Measurements from ENCODE around the gene KL. TPM values are rescaled to one million over a fixed set of nuclear protein-coding genes. Genes with fewer than 3 reads are reported as not detected.

KL gene
- polyA plus RNA-seq, 2 of the 4 experiments (the other 2 are of a cell fraction), result 0.01 TPM; not detected in 1

DNA sequence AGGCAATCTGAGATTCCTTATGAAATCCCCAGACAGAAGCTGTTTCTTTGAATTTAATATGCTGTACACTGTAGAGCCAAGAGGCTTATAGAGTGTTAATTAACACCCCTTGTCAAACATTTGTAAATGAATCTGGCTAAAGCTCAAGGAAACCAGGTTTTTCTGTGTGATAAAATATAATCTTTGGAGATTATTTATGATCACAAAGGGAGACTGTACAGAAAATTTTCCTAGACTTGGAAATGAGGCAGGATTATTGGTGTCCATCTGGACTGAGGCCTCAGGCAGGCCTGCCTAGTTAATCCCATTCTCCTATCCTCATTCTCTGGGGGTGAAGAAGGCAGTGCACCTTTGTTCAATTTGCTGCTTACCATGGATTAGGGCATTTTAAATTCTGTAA lies 17.8 kb downstream of the KL start:
- POLR2A ChIA-PET, result no interaction called here
- Histone ChIP-seq H3K4me3 (no peak overlapping the region), H3K9me3 (no peaks in the 10 kb centered on the region), H3K4me2 (no peak overlapping the region), H3K27ac (no peak overlapping the region), H3K4me1 (no peaks in the 10 kb centered on the region)
- TF ChIP-seq RARB (CRISPR knock-in tag; IDR thresholded peaks at IDR 0.05), result no peak
- no peak for TF ChIP-seq PHF8 (IDR thresholded peaks at IDR 0.05; ENCODE audit: borderline replicate concordance, low read depth)
- no peak for TF ChIP-seq TP53 (CRISPR knock-in tag; IDR thresholded peaks at IDR 0.05)
- TF ChIP-seq ZNF302 (CRISPR knock-in tag; IDR thresholded peaks at IDR 0.05), result no peak
- no peak for TF ChIP-seq HOXB13 (CRISPR knock-in tag; IDR thresholded peaks at IDR 0.05; ENCODE audit: low read depth)
- no peak for TF ChIP-seq POLR2AphosphoS2 (conservative IDR thresholded peaks at IDR 0.05; ENCODE audit: low read length)
- TF ChIP-seq RAD21 (conservative IDR thresholded peaks at IDR 0.05 in 1 of 2, IDR thresholded peaks at IDR 0.05 in 1 of 2), result no peak
- no peak for TF ChIP-seq HEYL (CRISPR knock-in tag; IDR thresholded peaks at IDR 0.05)
- TF ChIP-seq, protein P1, sequence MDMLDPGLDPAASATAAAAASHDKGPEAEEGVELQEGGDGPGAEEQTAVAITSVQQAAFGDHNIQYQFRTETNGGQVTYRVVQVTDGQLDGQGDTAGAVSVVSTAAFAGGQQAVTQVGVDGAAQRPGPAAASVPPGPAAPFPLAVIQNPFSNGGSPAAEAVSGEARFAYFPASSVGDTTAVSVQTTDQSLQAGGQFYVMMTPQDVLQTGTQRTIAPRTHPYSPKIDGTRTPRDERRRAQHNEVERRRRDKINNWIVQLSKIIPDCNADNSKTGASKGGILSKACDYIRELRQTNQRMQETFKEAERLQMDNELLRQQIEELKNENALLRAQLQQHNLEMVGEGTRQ (IDR thresholded peaks at IDR 0.05), result no peak
- TF ChIP-seq RCOR1 (IDR thresholded peaks at IDR 0.05; ENCODE audit: low read depth, low read length), result no peak
- TF ChIP-seq, protein P2, sequence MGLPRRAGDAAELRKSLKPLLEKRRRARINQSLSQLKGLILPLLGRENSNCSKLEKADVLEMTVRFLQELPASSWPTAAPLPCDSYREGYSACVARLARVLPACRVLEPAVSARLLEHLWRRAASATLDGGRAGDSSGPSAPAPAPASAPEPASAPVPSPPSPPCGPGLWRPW (IDR thresholded peaks at IDR 0.05), result no peak
- no peak for TF ChIP-seq CBX2 (IDR thresholded peaks at IDR 0.05; ENCODE audit: borderline replicate concordance, low read depth)
- TF ChIP-seq CBX8 (IDR thresholded peaks at IDR 0.05), result no peak
- no peak for TF ChIP-seq TFCP2L1 (CRISPR knock-in tag; IDR thresholded peaks at IDR 0.05)
- CTCF ChIA-PET, result no interaction called here
- ATAC-seq (no peak), FAIRE-seq (no peak), DNase-seq (ENCODE audit: low read depth in 1 of 2, low spot score in 1 of 2) (no peak)

DNA sequence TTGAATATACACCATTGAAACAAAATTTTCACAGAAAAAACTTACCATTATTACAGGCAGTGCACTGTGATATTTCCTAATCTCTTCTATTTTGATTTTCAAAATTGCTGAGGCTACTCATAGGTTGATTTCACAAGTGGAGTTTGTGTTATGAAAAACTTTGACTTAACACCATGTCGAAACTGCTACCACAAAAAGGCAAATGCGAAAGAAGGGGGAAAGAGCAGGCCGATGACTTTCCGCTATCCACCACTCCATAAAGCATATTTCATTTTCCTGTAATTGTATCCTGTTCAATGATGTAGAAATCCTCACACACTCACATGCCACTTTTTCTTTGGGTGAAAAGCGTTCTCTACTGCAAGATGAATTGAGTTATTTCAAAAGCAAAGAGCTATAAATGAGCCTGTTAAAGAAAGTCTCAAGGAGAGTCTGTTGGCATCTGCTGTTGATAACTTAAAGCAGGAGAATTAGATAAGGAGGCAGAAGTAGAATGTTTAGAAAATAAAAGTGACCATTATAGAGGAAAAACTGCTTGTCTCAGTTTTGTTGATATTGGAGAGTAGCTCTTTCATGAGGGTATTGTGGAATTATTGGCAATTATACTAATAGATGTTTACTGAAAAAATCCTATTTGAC lies 18.8 kb downstream of the KL start:
- no peak for ATAC-seq

More for the DNA sequence above, 18.8 kb downstream of the KL start:
- Histone ChIP-seq H3K9me3 (no peaks in the 10 kb centered on the region), H3K27ac (no peak overlapping the region), H3K4me3 (no peak overlapping the region), H3K4me2 (no peak overlapping the region), H3K4me1 (no peaks in the 10 kb centered on the region)
- FAIRE-seq, result no peak
- WGBS (ENCODE audit: missing lambda C conversion rate), result 60% methylated on average over 5 of the region's 5 CpGs
- CTCF ChIA-PET, result no interaction called here
- DNase-seq (ENCODE audit: low read depth in 1 of 2, low spot score in 1 of 2), result no peak
- TF ChIP-seq HOXB5 (CRISPR knock-in tag; IDR thresholded peaks at IDR 0.05) (no peak), JUN (IDR thresholded peaks at IDR 0.05) (no peak), RARB (CRISPR knock-in tag; IDR thresholded peaks at IDR 0.05) (no peak), CBX2 (IDR thresholded peaks at IDR 0.05; ENCODE audit: borderline replicate concordance, low read depth) (no peak), EHF (CRISPR knock-in tag; IDR thresholded peaks at IDR 0.05) (no peak), JUNB (IDR thresholded peaks at IDR 0.05) (no peak), ESRRA (IDR thresholded peaks at IDR 0.05; ENCODE audit: borderline replicate concordance, low read length) (no peak), ZC3H11A (IDR thresholded peaks at IDR 0.05) (no peak), GATA3 (IDR thresholded peaks at IDR 0.05; ENCODE audit: borderline replicate concordance) (no peak), BHLHE40 (IDR thresholded peaks at IDR 0.05; ENCODE audit: low read depth, low read length) (no peak), PHF8 (IDR thresholded peaks at IDR 0.05; ENCODE audit: borderline replicate concordance, low read depth) (no peak), NFE2L2 (conservative IDR thresholded peaks at IDR 0.05; ENCODE audit: low read length) (no peak), RCOR1 (IDR thresholded peaks at IDR 0.05; ENCODE audit: low read depth, low read length) (no peak), POLR2A (IDR thresholded peaks at IDR 0.05; ENCODE audit: low read length) (no peak), MAZ (IDR thresholded peaks at IDR 0.05; ENCODE audit: borderline replicate concordance, low read depth, low read length) (no peak), MAFK (IDR thresholded peaks at IDR 0.05; ENCODE audit: partially characterized antibody) (no peak)
- TF ChIP-seq, protein P3, sequence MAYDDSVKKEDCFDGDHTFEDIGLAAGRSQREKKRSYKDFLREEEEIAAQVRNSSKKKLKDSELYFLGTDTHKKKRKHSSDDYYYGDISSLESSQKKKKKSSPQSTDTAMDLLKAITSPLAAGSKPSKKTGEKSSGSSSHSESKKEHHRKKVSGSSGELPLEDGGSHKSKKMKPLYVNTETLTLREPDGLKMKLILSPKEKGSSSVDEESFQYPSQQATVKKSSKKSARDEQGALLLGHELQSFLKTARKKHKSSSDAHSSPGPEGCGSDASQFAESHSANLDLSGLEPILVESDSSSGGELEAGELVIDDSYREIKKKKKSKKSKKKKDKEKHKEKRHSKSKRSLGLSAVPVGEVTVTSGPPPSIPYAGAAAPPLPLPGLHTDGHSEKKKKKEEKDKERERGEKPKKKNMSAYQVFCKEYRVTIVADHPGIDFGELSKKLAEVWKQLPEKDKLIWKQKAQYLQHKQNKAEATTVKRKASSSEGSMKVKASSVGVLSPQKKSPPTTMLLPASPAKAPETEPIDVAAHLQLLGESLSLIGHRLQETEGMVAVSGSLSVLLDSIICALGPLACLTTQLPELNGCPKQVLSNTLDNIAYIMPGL (CRISPR knock-in tag; IDR thresholded peaks at IDR 0.05; ENCODE audit: borderline replicate concordance), result no peak
- TF ChIP-seq, protein P4, sequence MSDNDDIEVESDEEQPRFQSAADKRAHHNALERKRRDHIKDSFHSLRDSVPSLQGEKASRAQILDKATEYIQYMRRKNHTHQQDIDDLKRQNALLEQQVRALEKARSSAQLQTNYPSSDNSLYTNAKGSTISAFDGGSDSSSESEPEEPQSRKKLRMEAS (IDR thresholded peaks at IDR 0.05), result no peak
- TF ChIP-seq, protein P1 (IDR thresholded peaks at IDR 0.05), result no peak
- TF ChIP-seq, protein P2 (IDR thresholded peaks at IDR 0.05), result no peak
- POLR2A ChIA-PET, result no interaction called here

All from A549 (cell line).